Colonic mucosa (tissue), 4 donors: Measurements from ENCODE around the gene BST1. TPM values are rescaled to one million over a fixed set of nuclear protein-coding genes. Genes with fewer than 3 reads are reported as not detected.

ENCODE experiments used
- DNase-seq: peaks from one replicate; pipeline ENCODE4 v3.0.0-alpha.2; 2020
- H3K27ac ChIP-seq: fragments of 200-600 bp; one replicate; pipeline ENCODE4 v1.8.0; 2021
- H3K27me3 ChIP-seq: fragments of 200-600 bp; one replicate; pipeline ENCODE4 v1.8.0; 2021
- H3K36me3 ChIP-seq: fragments of 200-600 bp; one replicate; pipeline ENCODE4 v1.8.0; 2021
- H3K4me1 ChIP-seq: fragments of 200-600 bp; one replicate; pipeline ENCODE4 v1.8.0; 2021; ENCODE audit warnings: mild to moderate bottlenecking
- H3K4me3 ChIP-seq: fragments of 200-600 bp; one replicate; pipeline ENCODE4 v1.8.0; 2021
- H3K9ac ChIP-seq, 2 donors: one replicate each; pipeline ENCODE4 v1.7.0; 2013; ENCODE audit warnings: control low read depth in 2 of 2, low read depth in 2 of 2, low read length in 2 of 2
- H3K9me3 ChIP-seq: fragments of 200-600 bp; one replicate; pipeline ENCODE4 v1.8.0; 2021
- CTCF ChIP-seq: fragments of 200-600 bp; IDR thresholded peaks from one replicate; pipeline ENCODE4 v1.8.0; 2022; ENCODE audit warnings: antibody characterized with exemption, mild to moderate bottlenecking
- intact Hi-C: fragments of 100-400 bp; cut with DNase I; formaldehyde crosslinking; loops from one replicate; pipeline ENCODE4 v1.14.1; 2022
- total RNA-seq, 2 donors: library from RNA; stranded (reverse); fragmentation: NEBNext Ultra II Directional in 1 of 2; extraction: Animal tissue kit (Norgen Biotek cat#: 25700) in 1 of 2; gene quantifications; one replicate each; pipeline ENCODE4 v1.2.1, GENCODE V29; 2021
- donor health status: healthy.
- donor health status: DM: no; HTN: no; CAD: no.
- donor health status: DM: no; HTN: no; CAD: no.

The BST1 gene
- total RNA-seq, 2 donors from 2014 or later = 9.2 to 12.4 TPM

GRCh38 chr4:15771216-15772058 is 68.6 kb downstream of the BST1 start:
- no peaks in the 10 kb centered on the region for H3K4me1 ChIP-seq
- no peaks in the 10 kb centered on the region for H3K36me3 ChIP-seq
- no peak overlapping the region for H3K9ac ChIP-seq
- H3K4me3 ChIP-seq = no peak overlapping the region
- DNase-seq = no peak
- no peaks in the 10 kb centered on the region for H3K9me3 ChIP-seq
- no peak for TF ChIP-seq CTCF
- H3K27me3 ChIP-seq = no peaks in the 10 kb centered on the region
- intact Hi-C loops = no loop called here
- no peak overlapping the region for H3K27ac ChIP-seq

DNA sequence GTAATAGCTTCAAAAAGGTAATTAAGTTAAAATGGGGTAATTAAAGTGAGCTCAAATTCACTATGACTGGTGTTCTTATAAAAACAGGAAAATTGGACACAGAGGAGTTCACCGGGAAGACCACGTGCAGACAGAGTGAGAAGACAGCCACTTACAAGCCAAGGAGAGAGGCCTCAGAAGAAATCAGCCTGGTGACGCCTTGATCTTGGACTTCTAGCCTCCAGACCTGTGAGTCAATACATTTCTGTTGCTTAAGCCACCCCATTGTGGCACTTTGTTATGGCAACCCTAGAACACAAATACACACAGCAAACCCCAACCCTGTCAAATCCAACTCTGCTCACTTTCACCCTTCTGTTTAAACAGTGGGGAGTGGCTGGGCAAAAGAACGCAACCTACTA is 71.2 kb downstream of the BST1 start:
- H3K9ac ChIP-seq = no peak overlapping the region
- H3K36me3 ChIP-seq = no peaks in the 10 kb centered on the region
- H3K4me3 ChIP-seq = no peak overlapping the region
- no peaks in the 10 kb centered on the region for H3K27me3 ChIP-seq
- no peak overlapping the region for H3K27ac ChIP-seq
- no peak for DNase-seq
- TF ChIP-seq CTCF = no peak
- no peaks in the 10 kb centered on the region for H3K4me1 ChIP-seq
- H3K9me3 ChIP-seq = no peaks in the 10 kb centered on the region
- intact Hi-C loops = no loop called here

- Histone ChIP-seq H3K9ac (no peak overlapping the region), H3K27ac (no peak overlapping the region), H3K4me3 (no peak overlapping the region), H3K9me3 (no peaks in the 10 kb centered on the region), H3K36me3 (no peaks in the 10 kb centered on the region), H3K27me3 (no peaks in the 10 kb centered on the region), H3K4me1 (no peaks in the 10 kb centered on the region)
- TF ChIP-seq CTCF = no peak
- DNase-seq = no peak
- intact Hi-C loops = no loop called here
Measured at GRCh38 chr4:15776871-15777648, 74.2 kb downstream of the BST1 start.

- Histone ChIP-seq H3K27ac (no peak overlapping the region), H3K9ac (no peak overlapping the region), H3K4me3 (peak overlapping the region; percentile 55), H3K9me3 (no peaks in the 10 kb centered on the region), H3K27me3 (no peaks in the 10 kb centered on the region), H3K36me3 (no peaks in the 10 kb centered on the region), H3K4me1 (no peaks in the 10 kb centered on the region)
- no peak for DNase-seq
- TF ChIP-seq CTCF = no peak
- intact Hi-C loops = no loop called here
Measured at GRCh38 chr4:15777697-15778288, 74.9 kb downstream of the BST1 start.
